ENCODE measurements around the gene RBFOX1.
A peak's percentile ranks its signal among the peaks of the same experiment; 100 is the strongest.

RBFOX1 gene

DNA sequence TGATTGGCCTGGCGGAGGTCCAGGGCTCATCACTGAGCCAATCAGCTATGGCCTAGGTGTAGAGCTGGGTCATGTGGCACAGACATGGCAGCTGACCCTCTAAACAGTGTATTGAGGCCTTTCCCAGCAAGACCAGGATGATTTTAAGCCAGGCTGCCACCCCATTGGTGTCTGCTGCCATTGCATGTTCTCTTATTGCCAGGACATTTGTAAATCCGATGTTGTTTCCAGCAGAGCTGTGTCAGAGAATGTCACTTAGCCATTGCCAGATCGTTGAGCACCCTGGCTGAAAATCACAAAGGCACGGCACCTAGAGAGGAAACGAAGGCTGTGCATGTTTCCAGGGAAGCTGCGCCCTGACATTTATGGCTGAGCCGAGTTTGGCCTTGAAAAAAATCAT, 33.4 kb downstream of the RBFOX1 start:
- intact Hi-C loops (cut with DNase I): no loop called here
- DNase-seq: no peak

- intact Hi-C loops (cut with DNase I): no loop called here
- DNase-seq: no peak
Observed at GRCh38 chr16:7366993-7367880, 34.6 kb downstream of the RBFOX1 start.

DNA sequence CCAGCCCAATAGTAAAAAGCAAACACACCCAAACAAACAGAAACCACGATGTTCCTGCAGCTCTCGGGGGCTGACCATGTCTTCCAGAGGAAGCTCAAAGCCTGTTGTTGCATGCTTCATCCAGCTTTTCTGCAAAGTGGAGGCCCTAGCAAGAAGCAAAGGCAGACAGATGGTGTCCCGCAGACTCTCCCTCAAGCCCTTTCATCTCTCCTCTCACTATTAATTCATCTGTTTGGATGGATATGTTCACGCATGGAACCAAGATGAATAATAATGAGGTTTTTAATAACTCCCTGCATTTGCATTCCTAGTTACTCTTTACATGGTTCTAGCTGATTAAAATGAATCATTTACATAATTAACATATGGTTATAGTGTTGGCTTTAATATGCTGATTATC, 36.6 kb downstream of the RBFOX1 start:
- intact Hi-C loops (cut with DNase I): no loop called here
- DNase-seq: no peak

GRCh38 chr16:7372095-7372494, 39.5 kb downstream of the RBFOX1 start:
- intact Hi-C loops (cut with DNase I): no loop called here
- DNase-seq: no peak

GRCh38 chr16:7373776-7374175, 41.1 kb downstream of the RBFOX1 start:
- intact Hi-C loops (cut with DNase I): no loop called here
- no peak for DNase-seq

GRCh38 chr16:7374614-7375174, 42.0 kb downstream of the RBFOX1 start:
- no peak for DNase-seq
- intact Hi-C loops (cut with DNase I): no loop called here

GRCh38 chr16:7376227-7376626, 43.6 kb downstream of the RBFOX1 start:
- no peak for DNase-seq
- intact Hi-C loops (cut with DNase I): no loop called here

DNA sequence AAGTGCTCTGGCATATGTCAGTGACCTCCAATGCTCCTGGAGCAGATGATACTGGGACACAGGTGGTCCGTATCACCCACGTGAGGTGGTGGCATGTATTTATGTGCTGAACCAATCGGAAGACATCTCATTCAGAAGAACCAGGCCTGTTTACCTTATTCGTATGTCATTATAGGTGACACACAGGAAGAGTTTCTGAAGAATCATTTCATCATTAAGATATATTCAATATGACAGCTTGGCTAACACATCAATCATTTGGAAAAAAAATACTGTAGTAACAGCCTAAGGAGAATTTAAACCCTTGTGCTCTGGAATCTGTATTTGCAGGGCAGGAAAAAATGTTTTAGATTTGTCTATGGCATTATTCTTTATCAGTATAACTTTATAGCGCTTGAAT, 44.6 kb downstream of the RBFOX1 start:
- DNase-seq: no peak
- intact Hi-C loops (cut with DNase I): no loop called here

DNA sequence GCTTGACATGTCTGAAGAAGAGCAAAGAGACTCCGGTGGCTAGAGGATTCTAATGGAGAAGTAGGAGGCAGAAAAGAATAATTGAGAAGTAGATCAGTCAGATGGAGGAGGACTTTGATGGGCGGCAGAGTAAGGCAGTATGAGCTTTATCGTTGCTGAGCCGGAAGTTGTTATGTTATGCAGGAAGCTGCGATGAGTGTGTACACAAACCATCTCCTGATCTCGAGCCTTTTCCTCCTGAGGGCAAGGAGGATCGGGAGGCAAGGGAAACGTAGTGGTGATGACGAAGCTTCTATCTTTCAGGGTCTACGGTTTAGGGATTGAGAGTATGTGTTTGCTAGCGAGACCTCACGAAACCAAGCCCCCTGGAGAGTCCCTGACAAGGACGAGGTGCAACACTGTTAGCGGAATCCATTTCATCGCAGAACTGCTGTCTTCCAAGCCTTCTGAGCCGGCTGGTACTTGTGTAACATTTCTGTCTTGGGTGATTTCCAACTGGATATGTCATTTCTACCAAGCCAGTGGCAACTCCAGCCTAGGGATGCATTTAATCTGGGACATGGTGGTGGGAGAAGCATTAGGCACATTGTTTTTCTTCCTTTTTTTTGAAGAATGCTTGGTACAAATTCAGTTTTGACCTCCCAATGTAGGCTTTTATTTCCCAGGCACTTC, 45.5 kb downstream of the RBFOX1 start:
- intact Hi-C loops (cut with DNase I): no loop called here
- no peak for DNase-seq

DNA sequence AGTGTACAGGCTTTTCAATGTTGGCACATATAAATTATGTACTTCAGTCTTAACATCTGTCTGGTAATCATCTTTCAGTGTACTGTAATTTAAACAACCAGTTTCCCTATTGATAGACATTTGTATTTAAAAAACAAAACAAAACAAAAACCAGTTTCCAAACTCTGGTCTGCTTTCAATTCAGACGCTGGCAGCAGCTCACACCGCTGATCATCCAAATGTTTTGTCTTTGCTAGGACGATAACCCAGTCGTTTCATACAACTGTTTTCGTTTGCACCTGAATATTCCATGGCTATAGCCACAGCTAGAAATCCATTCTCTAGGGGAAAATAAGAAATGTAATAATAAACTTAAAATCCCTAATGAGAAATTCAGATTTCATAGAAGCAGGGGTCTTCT, 47.8 kb downstream of the RBFOX1 start:
- DNase-seq: no peak
- intact Hi-C loops (cut with DNase I): no loop called here

GRCh38 chr16:7380911-7381310, 48.3 kb downstream of the RBFOX1 start:
- DNase-seq: no peak
- intact Hi-C loops (cut with DNase I): no loop called here

- DNase-seq: no peak
- intact Hi-C loops (cut with DNase I): no loop called here
Observed at GRCh38 chr16:7381671-7382070, 49.0 kb downstream of the RBFOX1 start.

- no peak for DNase-seq
Observed at GRCh38 chr16:7382521-7382920, 49.9 kb downstream of the RBFOX1 start.

GRCh38 chr16:7390974-7391373, 58.3 kb downstream of the RBFOX1 start:
- no peak for DNase-seq
- intact Hi-C loops (cut with DNase I): no loop called here

More at GRCh38 chr16:7382521-7382920, 49.9 kb downstream of the RBFOX1 start:
- intact Hi-C loops (cut with DNase I): no loop called here

DNA sequence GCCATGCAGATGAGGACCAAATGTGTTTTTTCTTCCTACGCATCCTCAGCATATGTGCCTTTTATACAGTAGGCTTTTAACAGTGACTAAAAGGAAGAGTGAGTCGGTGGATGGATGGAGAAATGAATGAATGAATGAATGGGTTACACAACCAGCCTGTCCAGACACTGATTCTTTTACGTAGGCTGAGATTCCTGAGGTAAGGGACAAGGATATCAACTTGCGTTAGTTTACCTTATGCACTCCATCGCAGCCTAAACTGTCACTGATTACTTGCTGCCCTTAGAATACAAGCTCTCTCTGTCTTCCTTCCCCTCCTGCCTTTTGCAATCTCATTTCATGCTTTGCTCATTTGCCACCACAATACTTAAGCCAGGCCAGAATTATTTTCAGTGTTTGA, 59.0 kb downstream of the RBFOX1 start:
- intact Hi-C loops (cut with DNase I): no loop called here

GRCh38 chr16:7392206-7392605, 59.6 kb downstream of the RBFOX1 start:
- no peak for DNase-seq
- intact Hi-C loops (cut with DNase I): no loop called here

More for the DNA sequence above, 59.0 kb downstream of the RBFOX1 start:
- DNase-seq: no peak

DNA sequence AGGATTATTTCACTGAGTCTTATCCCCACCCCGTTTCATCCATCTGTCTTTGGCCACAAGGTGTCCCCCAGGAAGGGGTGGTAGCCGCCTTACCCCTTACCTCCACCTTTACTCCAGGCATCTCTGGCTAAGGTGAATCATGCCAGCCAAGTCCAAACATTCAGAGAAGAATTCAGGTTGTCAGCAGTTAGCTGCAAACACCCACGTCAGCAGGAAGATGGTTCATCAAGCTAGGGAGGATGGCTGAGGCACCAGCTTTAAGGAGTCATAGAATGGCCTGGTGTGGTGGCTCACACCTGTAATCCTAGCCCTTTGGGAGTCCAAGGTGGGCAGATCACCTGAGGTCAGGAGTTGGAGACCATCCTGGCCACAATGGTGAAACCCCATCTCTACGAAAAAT, 61.0 kb downstream of the RBFOX1 start:
- peak in 28 of 42 donors; percentile 10 to 78 (median 39) for DNase-seq
- intact Hi-C loops (cut with DNase I): no loop called here

GRCh38 chr16:7394720-7395336, 62.2 kb downstream of the RBFOX1 start:
- DNase-seq: no peak
- intact Hi-C loops (cut with DNase I): no loop called here

GRCh38 chr16:7397901-7398300, 65.3 kb downstream of the RBFOX1 start:
- intact Hi-C loops (cut with DNase I): no loop called here
- no peak for DNase-seq

DNA sequence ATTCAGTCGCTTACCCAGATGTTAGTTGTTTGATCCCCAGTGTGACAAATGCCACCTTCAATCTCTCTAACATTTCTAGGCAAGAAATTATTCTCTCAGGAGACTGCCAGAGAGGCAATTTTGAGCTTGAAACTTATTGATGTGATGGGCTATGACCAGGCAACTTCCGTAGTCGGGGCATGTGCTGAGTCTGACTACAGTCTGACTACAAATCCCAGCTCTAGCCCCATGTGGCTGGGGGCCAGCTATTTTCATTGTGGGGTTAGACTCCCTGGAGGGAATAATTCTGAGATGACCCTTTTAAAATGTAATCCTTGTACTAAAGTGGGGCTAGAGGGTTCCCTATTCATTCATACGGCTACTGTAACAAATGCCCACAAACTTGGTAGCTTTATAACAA, 65.9 kb downstream of the RBFOX1 start:
- no peak for DNase-seq
- intact Hi-C loops (cut with DNase I): no loop called here

All from head of caudate nucleus (tissue), 42 donors.